Activated CD8-positive, alpha-beta T cell treated with anti-CD3 and anti-CD28 coated beads, Interleukin-2, amount 10 ng/mL, durations not matched to agents 7 days and 5 days (primary cell): ENCODE data around the gene PECR. TPM values are rescaled to one million over a fixed set of nuclear protein-coding genes. Genes with fewer than 3 reads are reported as not detected.
"Not testable (repeated sequence)": the region's sequence is repeated elsewhere in the genome, so short reads cannot be mapped to it uniquely, and the experiment has no call there.

Experiments used
- ATAC-seq: fragments of 150-1000 bp; cut with Tn5 transposase; one replicate; pipeline ENCODE4 v1.10.0; 2021; ENCODE audit warnings: moderate library complexity
- CTCF ChIA-PET: fragments of 350-600 bp; sonication (Branson Sonifier 250); formaldehyde crosslinking; loops from one replicate; lab custom pipeline; 2021; ENCODE audit warnings: antibody characterized with exemption; lab: Charles Lee
- POLR2A ChIA-PET: fragments of 350-600 bp; sonication (Branson Sonifier 250); formaldehyde crosslinking; loops from one replicate; lab custom pipeline; 2021; ENCODE audit warnings: antibody characterized with exemption; lab: Charles Lee
- DNase-seq: peaks from one replicate; pipeline ENCODE4 v3.0.0-alpha.2; 2020
- H3K27ac Mint-ChIP-seq: one replicate; pipeline ENCODE4 v1.8.0; 2021; ENCODE audit warnings: mild to moderate bottlenecking, mixed read lengths
- H3K27me3 Mint-ChIP-seq: one replicate; pipeline ENCODE4 v1.8.0; 2021; ENCODE audit warnings: low read depth, mixed read lengths
- H3K36me3 Mint-ChIP-seq: one replicate; pipeline ENCODE4 v1.8.0; 2021; ENCODE audit warnings: low read depth, mixed read lengths
- H3K4me1 Mint-ChIP-seq: one replicate; pipeline ENCODE4 v1.8.0; 2021; ENCODE audit warnings: low read depth, mixed read lengths
- H3K4me3 Mint-ChIP-seq: one replicate; pipeline ENCODE4 v1.8.0; 2021; ENCODE audit warnings: mild to moderate bottlenecking, mixed read lengths
- H3K9me3 Mint-ChIP-seq: one replicate; pipeline ENCODE4 v1.8.0; 2022; ENCODE audit warnings: mixed read lengths; ENCODE audit not compliant: insufficient read depth
- total RNA-seq, 2 experiments: library from RNA; stranded (reverse); gene quantifications; one replicate each; pipeline ENCODE4 v1.2.3, GENCODE V29; 2021

Gene PECR
- total RNA-seq, 2 experiments from 2014 or later = 29.0 to 30.3 TPM

- DNase-seq (peak; percentile 88), ATAC-seq (peak; percentile 77)
- peak within 1 kb of the TSS; percentile 81 for H3K27ac Mint-ChIP-seq
- ChIA-PET CTCF (interaction anchor here (0.8 to 3.9 kb wide), 10 partner anchors 8 to 701 kb away, joined by 3 to 26 read pairs (median 4); partner anchors contain the start of gene ATIC), POLR2A (no interaction called here)
- H3K4me1 Mint-ChIP-seq = peaks cover 50% of the 10 kb centered on the region
- H3K4me3 Mint-ChIP-seq = peak within 1 kb of the TSS; percentile 91
- peaks cover 7% of the 10 kb centered on the region for H3K36me3 Mint-ChIP-seq
- H3K9me3 Mint-ChIP-seq = no peaks in the 10 kb centered on the region
- no peaks in the 10 kb centered on the region for H3K27me3 Mint-ChIP-seq
Measured at GRCh38 chr2:216013080-216013909, 68.3 kb downstream of the PECR start, which contains the start of gene MREG. Gene MREG (minus strand): TSS chr2:216013551. CDS start chr2:216013327, 224 bp downstream.

- no peak for DNase-seq
- CTCF ChIA-PET = interaction anchor here (0.7 to 3.6 kb wide), 9 partner anchors 10 to 102 kb away, joined by 3 to 26 read pairs (median 4); no protein-coding TSS in a partner anchor
- Mint-ChIP-seq H3K4me3 (peak overlapping the region; percentile 91), H3K36me3 (peaks cover 4% of the 10 kb centered on the region), H3K9me3 (no peaks in the 10 kb centered on the region), H3K27ac (peak overlapping the region; percentile 81), H3K4me1 (peaks cover 48% of the 10 kb centered on the region), H3K27me3 (no peaks in the 10 kb centered on the region)
- POLR2A ChIA-PET = no interaction called here
- no peak for ATAC-seq
Measured at GRCh38 chr2:216012830-216013079, 68.9 kb downstream of the PECR start.

- Mint-ChIP-seq H3K9me3 (no peaks in the 10 kb centered on the region), H3K27me3 (no peaks in the 10 kb centered on the region), H3K27ac (peak overlapping the region; percentile 81), H3K4me1 (peaks cover 44% of the 10 kb centered on the region), H3K36me3 (peaks cover 4% of the 10 kb centered on the region), H3K4me3 (peak overlapping the region; percentile 91)
- ChIA-PET CTCF (interaction anchor here (0.7 to 3.6 kb wide), 9 partner anchors 11 to 81 kb away, joined by 3 to 26 read pairs (median 4); no protein-coding TSS in a partner anchor), POLR2A (no interaction called here)
- ATAC-seq = no peak
- DNase-seq = no peak
Measured at GRCh38 chr2:216012133-216012829, 69.3 kb downstream of the PECR start.

- H3K4me3 Mint-ChIP-seq, H3K9me3 Mint-ChIP-seq, H3K27me3 Mint-ChIP-seq, ATAC-seq, DNase-seq, H3K27ac Mint-ChIP-seq, H3K36me3 Mint-ChIP-seq, POLR2A ChIA-PET: not testable (repeated sequence)
- CTCF ChIA-PET = interaction anchor here (0.6 kb wide), 1 partner anchor 59 kb away, joined by 3 read pairs; no protein-coding TSS in a partner anchor
- H3K4me1 Mint-ChIP-seq = peaks cover 40% of the 10 kb centered on the region
Measured at GRCh38 chr2:216009215-216009614, 72.4 kb downstream of the PECR start.

- ChIA-PET CTCF (interaction anchor here (0.8 to 3.9 kb wide), 3 partner anchors 23 to 58 kb away, joined by 3 to 21 read pairs (median 3); no protein-coding TSS in a partner anchor), POLR2A (no interaction called here)
- H3K9me3 Mint-ChIP-seq = no peaks in the 10 kb centered on the region
- no peak overlapping the region for H3K27ac Mint-ChIP-seq
- no peak for ATAC-seq
- no peak for DNase-seq
- no peak overlapping the region for H3K4me3 Mint-ChIP-seq
- no peaks in the 10 kb centered on the region for H3K27me3 Mint-ChIP-seq
- H3K4me1 Mint-ChIP-seq = peaks cover 45% of the 10 kb centered on the region
- peaks cover 4% of the 10 kb centered on the region for H3K36me3 Mint-ChIP-seq
Measured at GRCh38 chr2:216008387-216008786, 73.2 kb downstream of the PECR start.

GRCh38 chr2:216006164-216006663, 75.4 kb downstream of the PECR start:
- CTCF ChIA-PET = interaction anchor here (1.0 to 3.9 kb wide), 8 partner anchors 8 to 74 kb away, joined by 3 to 21 read pairs (median 5); no protein-coding TSS in a partner anchor
- Mint-ChIP-seq H3K9me3 (no peaks in the 10 kb centered on the region), H3K27me3 (no peaks in the 10 kb centered on the region), H3K4me1 (peaks cover 42% of the 10 kb centered on the region), H3K4me3 (peak overlapping the region; percentile 37), H3K36me3 (peaks cover 4% of the 10 kb centered on the region), H3K27ac (peak overlapping the region; percentile 67)
- peak; percentile 67 for ATAC-seq
- DNase-seq = peak; percentile 57
- POLR2A ChIA-PET = interaction anchor here (1.3 kb wide), 1 partner anchor 10 kb away, joined by 12 read pairs; no protein-coding TSS in a partner anchor

- H3K4me3 Mint-ChIP-seq = no peak overlapping the region
- peaks cover 3% of the 10 kb centered on the region for H3K36me3 Mint-ChIP-seq
- ATAC-seq (no peak), DNase-seq (no peak)
- POLR2A ChIA-PET = no interaction called here
- H3K27me3 Mint-ChIP-seq = no peaks in the 10 kb centered on the region
- CTCF ChIA-PET = interaction anchor here (0.8 to 3.5 kb wide), 4 partner anchors 11 to 28 kb away, joined by 3 to 19 read pairs (median 9); no protein-coding TSS in a partner anchor
- peaks cover 40% of the 10 kb centered on the region for H3K4me1 Mint-ChIP-seq
- H3K27ac Mint-ChIP-seq = peak overlapping the region; percentile 7
- H3K9me3 Mint-ChIP-seq = no peaks in the 10 kb centered on the region
Measured at GRCh38 chr2:216004697-216005283, 76.8 kb downstream of the PECR start.

- Mint-ChIP-seq H3K4me1 (peaks cover 40% of the 10 kb centered on the region), H3K4me3 (no peak overlapping the region), H3K36me3 (peaks cover 3% of the 10 kb centered on the region), H3K9me3 (no peaks in the 10 kb centered on the region), H3K27ac (no peak overlapping the region), H3K27me3 (no peaks in the 10 kb centered on the region)
- ATAC-seq = no peak
- ChIA-PET CTCF (interaction anchor here (0.8 to 3.5 kb wide), 4 partner anchors 11 to 29 kb away, joined by 3 to 19 read pairs (median 9); no protein-coding TSS in a partner anchor), POLR2A (no interaction called here)
- no peak for DNase-seq
Measured at GRCh38 chr2:216003876-216004696, 77.5 kb downstream of the PECR start.

- ATAC-seq = no peak
- H3K27ac Mint-ChIP-seq = peak overlapping the region; percentile 31
- H3K4me3 Mint-ChIP-seq = no peak overlapping the region
- H3K27me3 Mint-ChIP-seq = no peaks in the 10 kb centered on the region
- no peak for DNase-seq
- H3K9me3 Mint-ChIP-seq = no peaks in the 10 kb centered on the region
- ChIA-PET CTCF (interaction anchor here (1.4 kb wide), 1 partner anchor 13 kb away, joined by 4 read pairs; no protein-coding TSS in a partner anchor), POLR2A (interaction anchor here (0.5 kb wide), 1 partner anchor 13 kb away, joined by 3 read pairs; no protein-coding TSS in a partner anchor)
- peaks cover 3% of the 10 kb centered on the region for H3K36me3 Mint-ChIP-seq
- H3K4me1 Mint-ChIP-seq = peaks cover 43% of the 10 kb centered on the region
Measured at GRCh38 chr2:216002693-216003092, 78.9 kb downstream of the PECR start.

GRCh38 chr2:216002101-216002678, 79.4 kb downstream of the PECR start:
- ChIA-PET POLR2A (interaction anchor here (0.5 kb wide), 1 partner anchor 14 kb away, joined by 3 read pairs; no protein-coding TSS in a partner anchor), CTCF (interaction anchor here (1.2 to 1.4 kb wide), 2 partner anchors 13 to 52 kb away, joined by 4 to 5 read pairs; no protein-coding TSS in a partner anchor)
- ATAC-seq (no peak), DNase-seq (no peak)
- no peak overlapping the region for H3K4me3 Mint-ChIP-seq
- H3K36me3 Mint-ChIP-seq = peaks cover 7% of the 10 kb centered on the region
- peaks cover 48% of the 10 kb centered on the region for H3K4me1 Mint-ChIP-seq
- no peak overlapping the region for H3K27ac Mint-ChIP-seq
- no peaks in the 10 kb centered on the region for H3K27me3 Mint-ChIP-seq
- H3K9me3 Mint-ChIP-seq = no peaks in the 10 kb centered on the region
